Cerebellar cortex (tissue), 1 donor: ENCODE data around the gene ADGRD1.
"Not testable (repeated sequence)": the region's sequence is repeated elsewhere in the genome, so short reads cannot be mapped to it uniquely, and the experiment has no call there.

Experiments
- DNase-seq: peaks from one replicate; pipeline ENCODE4 v3.0.0-alpha.2; 2015; ENCODE audit warnings: low spot score

ADGRD1 gene

GRCh38 chr12:130937546-130937945, 16.2 kb upstream of the ADGRD1 start:
- not testable (repeated sequence) for DNase-seq

- no peak for DNase-seq
Observed at GRCh38 chr12:130938186-130938585, 15.5 kb upstream of the ADGRD1 start.

GRCh38 chr12:130944878-130945277, 8.8 kb upstream of the ADGRD1 start:
- DNase-seq, result no peak

- no peak for DNase-seq
Observed at GRCh38 chr12:130945786-130946492, 7.8 kb upstream of the ADGRD1 start.

- no peak for DNase-seq
Observed at GRCh38 chr12:130947028-130947613, 6.6 kb upstream of the ADGRD1 start.

- DNase-seq, result no peak
Observed at GRCh38 chr12:130948136-130948535, 5.6 kb upstream of the ADGRD1 start.

GRCh38 chr12:130948751-130949150, 5.0 kb upstream of the ADGRD1 start:
- DNase-seq, result no peak

- DNase-seq, result no peak
Observed at GRCh38 chr12:130949806-130950205, 3.9 kb upstream of the ADGRD1 start.

- DNase-seq, result no peak
Observed at GRCh38 chr12:130951636-130952035, 2.1 kb upstream of the ADGRD1 start.

GRCh38 chr12:130952171-130952954, 1.3 kb upstream of the ADGRD1 start:
- no peak for DNase-seq

GRCh38 chr12:130954544-130954831, 781 bp downstream of the ADGRD1 start:
- DNase-seq, result no peak

GRCh38 chr12:130955238-130955816, 1.6 kb downstream of the ADGRD1 start:
- DNase-seq, result no peak

- DNase-seq, result no peak
Observed at GRCh38 chr12:130956009-130956408, 2.3 kb downstream of the ADGRD1 start.

GRCh38 chr12:130956456-130957303, 3.0 kb downstream of the ADGRD1 start:
- DNase-seq, result no peak

- no peak for DNase-seq
Observed at GRCh38 chr12:130957304-130957621, 3.6 kb downstream of the ADGRD1 start.

GRCh38 chr12:130958557-130959140, 4.9 kb downstream of the ADGRD1 start:
- no peak for DNase-seq

GRCh38 chr12:130959632-130960031, 5.9 kb downstream of the ADGRD1 start:
- no peak for DNase-seq

GRCh38 chr12:130960058-130960457, 6.4 kb downstream of the ADGRD1 start:
- no peak for DNase-seq

- DNase-seq, result no peak
Observed at GRCh38 chr12:130960787-130961186, 7.1 kb downstream of the ADGRD1 start.

- DNase-seq, result no peak
Observed at GRCh38 chr12:130961921-130962451, 8.3 kb downstream of the ADGRD1 start.

- no peak for DNase-seq
Observed at GRCh38 chr12:130965214-130965613, 11.5 kb downstream of the ADGRD1 start.

GRCh38 chr12:130965668-130966067, 12.0 kb downstream of the ADGRD1 start:
- no peak for DNase-seq
